Suprapubic skin (tissue), 4 donors: Measurements from ENCODE around the gene ZNF532.

Source experiments
- EP300 ChIP-seq: sonication (generic); formaldehyde crosslinking; IDR thresholded peaks from one replicate; pipeline ENCODE4 v1.6.1; 2017; ENCODE audit warnings: antibody characterized with exemption
- POLR2A ChIP-seq, 2 donors: fragments of 450-650 bp; IDR thresholded peaks; one replicate each; pipeline ENCODE4 v1.6.1; 2017; ENCODE audit warnings: antibody characterized with exemption in 2 of 2, mild to moderate bottlenecking in 2 of 2, moderate library complexity in 2 of 2
- POLR2AphosphoS5 ChIP-seq, 3 donors: sonication (generic); formaldehyde crosslinking; IDR thresholded peaks; one replicate each; pipeline ENCODE4 v1.6.1; 2017; ENCODE audit warnings: antibody characterized with exemption in 3 of 3
- TF ChIP-seq, protein P1 (sequence below), 2 donors: fragments of 200-600 bp in 1 of 2; fragments of 450-650 bp in 1 of 2; sonication (generic) in 1 of 2; IDR thresholded peaks; one replicate each; pipeline ENCODE4 v1.5.1; 2016 to 2019; ENCODE audit warnings: antibody characterized with exemption in 2 of 2, mild to moderate bottlenecking in 1 of 2, moderate library complexity in 1 of 2

DNA sequence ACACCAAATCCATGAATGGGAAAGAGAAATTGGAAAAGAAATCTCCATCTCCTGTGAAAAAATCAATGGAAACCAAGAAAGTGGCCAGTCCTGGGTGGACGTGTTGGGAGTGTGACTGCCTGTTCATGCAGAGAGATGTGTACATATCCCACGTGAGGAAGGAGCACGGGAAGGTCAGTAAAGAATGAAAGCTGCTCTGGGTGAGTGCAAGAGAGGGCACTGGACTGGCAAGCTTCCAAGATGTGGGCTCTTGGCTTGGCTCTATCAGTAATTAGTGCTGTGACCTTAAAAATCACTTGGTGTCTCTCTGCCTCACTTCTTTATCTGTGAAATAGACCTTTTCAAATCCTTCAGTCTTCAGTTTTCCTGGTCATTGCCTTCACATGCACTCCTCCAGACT lies 89.0 kb downstream of the ZNF532 start:
- TF ChIP-seq, protein P1, sequence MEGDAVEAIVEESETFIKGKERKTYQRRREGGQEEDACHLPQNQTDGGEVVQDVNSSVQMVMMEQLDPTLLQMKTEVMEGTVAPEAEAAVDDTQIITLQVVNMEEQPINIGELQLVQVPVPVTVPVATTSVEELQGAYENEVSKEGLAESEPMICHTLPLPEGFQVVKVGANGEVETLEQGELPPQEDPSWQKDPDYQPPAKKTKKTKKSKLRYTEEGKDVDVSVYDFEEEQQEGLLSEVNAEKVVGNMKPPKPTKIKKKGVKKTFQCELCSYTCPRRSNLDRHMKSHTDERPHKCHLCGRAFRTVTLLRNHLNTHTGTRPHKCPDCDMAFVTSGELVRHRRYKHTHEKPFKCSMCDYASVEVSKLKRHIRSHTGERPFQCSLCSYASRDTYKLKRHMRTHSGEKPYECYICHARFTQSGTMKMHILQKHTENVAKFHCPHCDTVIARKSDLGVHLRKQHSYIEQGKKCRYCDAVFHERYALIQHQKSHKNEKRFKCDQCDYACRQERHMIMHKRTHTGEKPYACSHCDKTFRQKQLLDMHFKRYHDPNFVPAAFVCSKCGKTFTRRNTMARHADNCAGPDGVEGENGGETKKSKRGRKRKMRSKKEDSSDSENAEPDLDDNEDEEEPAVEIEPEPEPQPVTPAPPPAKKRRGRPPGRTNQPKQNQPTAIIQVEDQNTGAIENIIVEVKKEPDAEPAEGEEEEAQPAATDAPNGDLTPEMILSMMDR (IDR thresholded peaks at IDR 0.05), result no peak
- TF ChIP-seq POLR2A (IDR thresholded peaks at IDR 0.05) (no peak), POLR2AphosphoS5 (IDR thresholded peaks at IDR 0.05) (no peak), EP300 (no peak)
